Activated naive CD4-positive, alpha-beta T cell treated with anti-CD3 and anti-CD28 coated beads, Interleukin-2, amount 10 ng/mL, durations not matched to agents 7 days and 5 days (primary cell): ENCODE measurements around the gene HMGB1.

ENCODE experiments used
- CTCF ChIA-PET: fragments of 350-600 bp; sonication (Branson Sonifier 250); formaldehyde crosslinking; loops from one replicate; lab custom pipeline; 2021; ENCODE audit warnings: antibody characterized with exemption; lab: Charles Lee
- DNase-seq: peaks from one replicate; pipeline ENCODE4 v3.0.0-alpha.2; 2020
- H3K27ac Mint-ChIP-seq: one replicate; pipeline ENCODE4 v1.8.0; 2021; ENCODE audit warnings: mild to moderate bottlenecking, moderate library complexity, mixed read lengths
- H3K27me3 Mint-ChIP-seq: one replicate; pipeline ENCODE4 v1.8.0; 2021; ENCODE audit warnings: mild to moderate bottlenecking, mixed read lengths
- H3K36me3 Mint-ChIP-seq: one replicate; pipeline ENCODE4 v1.8.0; 2021; ENCODE audit warnings: mixed read lengths
- H3K4me1 Mint-ChIP-seq: one replicate; pipeline ENCODE4 v1.8.0; 2021; ENCODE audit warnings: mixed read lengths
- H3K4me3 Mint-ChIP-seq: one replicate; pipeline ENCODE4 v1.8.0; 2021; ENCODE audit warnings: mild to moderate bottlenecking, moderate library complexity, mixed read lengths
- H3K9me3 Mint-ChIP-seq: one replicate; pipeline ENCODE4 v1.8.0; 2021; ENCODE audit warnings: mixed read lengths

The HMGB1 gene

DNA sequence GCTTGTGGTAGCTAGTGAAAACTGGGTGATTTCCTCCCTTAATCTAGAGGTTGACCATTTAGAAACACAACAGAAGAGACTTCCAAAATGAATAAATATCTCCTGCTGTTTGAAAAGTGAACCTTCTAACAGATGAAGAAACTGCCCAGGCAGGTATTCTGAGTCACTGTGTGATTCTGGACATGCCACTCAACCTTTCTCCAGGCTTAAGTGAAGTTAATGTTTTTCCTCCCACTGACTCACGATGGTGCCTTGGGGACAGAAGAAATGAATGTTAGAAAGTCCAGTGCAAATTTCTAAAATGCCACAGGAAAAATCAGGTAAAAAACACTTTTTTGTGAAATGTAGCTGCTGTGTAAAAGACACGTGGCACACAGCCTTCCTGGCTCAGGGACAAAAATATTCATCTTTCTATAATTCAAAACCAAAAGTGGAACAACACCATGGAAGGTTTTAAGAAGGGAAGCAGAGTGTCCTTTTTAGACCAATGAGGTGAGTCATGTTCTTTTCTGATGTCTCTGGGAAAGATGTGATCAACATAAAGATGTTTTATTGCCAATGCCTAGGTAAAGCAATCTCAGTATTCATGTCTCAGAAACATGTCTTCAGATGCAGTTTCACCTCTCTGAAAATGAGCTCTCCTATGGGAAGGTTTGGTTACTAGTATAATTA is 34.3 kb downstream of the HMGB1 start:
- Mint-ChIP-seq H3K9me3 (no peaks in the 10 kb centered on the region), H3K27me3 (peaks cover 10% of the 10 kb centered on the region), H3K4me3 (no peak overlapping the region), H3K27ac (no peak overlapping the region), H3K36me3 (no peaks in the 10 kb centered on the region), H3K4me1 (peaks cover 24% of the 10 kb centered on the region)
- CTCF ChIA-PET, result interaction anchor here (1.7 kb wide), 1 partner anchor 24 kb away, joined by 4 read pairs; no protein-coding TSS in a partner anchor
- DNase-seq, result no peak

- Mint-ChIP-seq H3K4me1 (peaks cover 24% of the 10 kb centered on the region), H3K4me3 (no peak overlapping the region), H3K36me3 (no peaks in the 10 kb centered on the region), H3K27ac (no peak overlapping the region), H3K27me3 (peaks cover 8% of the 10 kb centered on the region), H3K9me3 (no peaks in the 10 kb centered on the region)
- DNase-seq, result no peak
- CTCF ChIA-PET, result interaction anchor here (0.6 to 1.7 kb wide), 4 partner anchors 9 to 298 kb away, joined by 3 to 4 read pairs (median 3); no protein-coding TSS in a partner anchor
These were observed 35.7 kb downstream of the HMGB1 start for GRCh38 chr13:30429721-30430694.

- Mint-ChIP-seq H3K27ac (no peak overlapping the region), H3K4me3 (no peak overlapping the region), H3K4me1 (peaks cover 24% of the 10 kb centered on the region), H3K9me3 (no peaks in the 10 kb centered on the region), H3K36me3 (no peaks in the 10 kb centered on the region), H3K27me3 (peaks cover 12% of the 10 kb centered on the region)
- CTCF ChIA-PET, result interaction anchor here (0.6 to 1.7 kb wide), 4 partner anchors 8 to 297 kb away, joined by 3 to 4 read pairs (median 3); no protein-coding TSS in a partner anchor
- no peak for DNase-seq
These were observed 36.5 kb downstream of the HMGB1 start for GRCh38 chr13:30429235-30429634.

- Mint-ChIP-seq H3K27ac (no peak overlapping the region), H3K27me3 (peaks cover 12% of the 10 kb centered on the region), H3K9me3 (no peaks in the 10 kb centered on the region), H3K4me1 (peaks cover 13% of the 10 kb centered on the region), H3K4me3 (no peak overlapping the region), H3K36me3 (no peaks in the 10 kb centered on the region)
- no peak for DNase-seq
- CTCF ChIA-PET, result interaction anchor here (1.0 to 1.2 kb wide), 2 partner anchors 12 to 16 kb away, joined by 3 read pairs; no protein-coding TSS in a partner anchor
These were observed 41.8 kb downstream of the HMGB1 start for GRCh38 chr13:30423891-30424290.

GRCh38 chr13:30422054-30422839 is 43.5 kb downstream of the HMGB1 start, which contains the start of gene UBE2L5:
Gene UBE2L5, plus strand, starts transcription at chr13:30422493. Its CDS starts 5,498 bp downstream, at chr13:30427991.
- CTCF ChIA-PET, result no interaction called here
- peak; percentile 77 for DNase-seq
- peak within 1 kb of the TSS; percentile 62 for H3K27ac Mint-ChIP-seq
- H3K9me3 Mint-ChIP-seq, result no peaks in the 10 kb centered on the region
- H3K36me3 Mint-ChIP-seq, result no peaks in the 10 kb centered on the region
- H3K4me1 Mint-ChIP-seq, result peaks cover 13% of the 10 kb centered on the region
- peak within 1 kb of the TSS; percentile 76 for H3K4me3 Mint-ChIP-seq
- peaks cover 17% of the 10 kb centered on the region for H3K27me3 Mint-ChIP-seq

GRCh38 chr13:30421093-30422053 is 44.4 kb downstream of the HMGB1 start:
- peak overlapping the region; percentile 62 for H3K27ac Mint-ChIP-seq
- H3K9me3 Mint-ChIP-seq, result no peaks in the 10 kb centered on the region
- peaks cover 17% of the 10 kb centered on the region for H3K27me3 Mint-ChIP-seq
- peak; percentile 60 for DNase-seq
- peak overlapping the region; percentile 66 for H3K4me3 Mint-ChIP-seq
- CTCF ChIA-PET, result interaction anchor here (1.2 to 2.0 kb wide), 2 partner anchors 8 to 15 kb away, joined by 3 to 4 read pairs; no protein-coding TSS in a partner anchor
- no peaks in the 10 kb centered on the region for H3K36me3 Mint-ChIP-seq
- H3K4me1 Mint-ChIP-seq, result peaks cover 13% of the 10 kb centered on the region

- CTCF ChIA-PET, result interaction anchor here (0.6 to 2.0 kb wide), 5 partner anchors 8 to 286 kb away, joined by 3 to 6 read pairs (median 4); no protein-coding TSS in a partner anchor
- H3K27ac Mint-ChIP-seq, result no peak overlapping the region
- peaks cover 22% of the 10 kb centered on the region for H3K4me1 Mint-ChIP-seq
- H3K4me3 Mint-ChIP-seq, result no peak overlapping the region
- no peak for DNase-seq
- H3K36me3 Mint-ChIP-seq, result no peaks in the 10 kb centered on the region
- no peaks in the 10 kb centered on the region for H3K9me3 Mint-ChIP-seq
- peaks cover 9% of the 10 kb centered on the region for H3K27me3 Mint-ChIP-seq
These were observed 46.8 kb downstream of the HMGB1 start for GRCh38 chr13:30418717-30419459.

DNA sequence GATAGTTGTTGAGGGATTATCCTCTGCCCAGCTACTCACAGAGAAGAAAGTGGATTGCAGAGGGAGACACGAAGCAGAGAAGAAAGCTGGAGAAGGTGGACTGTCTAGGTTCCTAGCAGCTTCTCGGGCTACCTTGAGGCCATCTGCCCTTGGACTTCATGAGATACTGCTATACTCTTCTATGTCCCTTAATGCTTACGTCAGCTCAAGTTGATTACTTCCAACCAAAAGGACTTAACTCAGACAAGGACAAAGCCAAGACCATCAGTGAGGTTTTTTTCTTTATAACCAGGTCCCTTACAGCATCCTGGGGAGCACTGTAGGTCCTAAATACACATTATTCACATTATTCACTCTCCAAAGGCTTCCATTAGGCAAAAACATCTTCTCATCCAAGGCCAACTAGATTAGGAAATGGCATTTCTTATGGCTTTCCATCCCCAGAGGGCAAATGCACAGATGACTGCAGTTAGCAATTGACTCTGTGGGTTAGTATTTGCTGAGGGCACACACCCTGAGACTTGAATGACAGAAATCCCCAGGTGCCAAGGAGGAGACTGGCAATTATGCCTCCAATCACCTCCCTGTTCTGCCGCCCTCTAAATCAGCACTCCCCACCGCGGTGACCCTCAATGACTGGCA is 47.5 kb downstream of the HMGB1 start:
- CTCF ChIA-PET, result interaction anchor here (1.0 to 2.0 kb wide), 4 partner anchors 10 to 286 kb away, joined by 3 to 6 read pairs (median 4); no protein-coding TSS in a partner anchor
- DNase-seq, result no peak
- H3K36me3 Mint-ChIP-seq, result no peaks in the 10 kb centered on the region
- no peaks in the 10 kb centered on the region for H3K9me3 Mint-ChIP-seq
- peaks cover 22% of the 10 kb centered on the region for H3K4me1 Mint-ChIP-seq
- no peak overlapping the region for H3K4me3 Mint-ChIP-seq
- no peak overlapping the region for H3K27ac Mint-ChIP-seq
- H3K27me3 Mint-ChIP-seq, result peaks cover 9% of the 10 kb centered on the region

GRCh38 chr13:30416471-30416870 is 49.3 kb downstream of the HMGB1 start:
- Mint-ChIP-seq H3K27me3 (peaks cover 9% of the 10 kb centered on the region), H3K36me3 (no peaks in the 10 kb centered on the region), H3K4me3 (no peak overlapping the region), H3K9me3 (no peaks in the 10 kb centered on the region), H3K4me1 (peaks cover 19% of the 10 kb centered on the region), H3K27ac (no peak overlapping the region)
- CTCF ChIA-PET, result no interaction called here
- DNase-seq, result no peak

- no peak overlapping the region for H3K27ac Mint-ChIP-seq
- no peak overlapping the region for H3K4me3 Mint-ChIP-seq
- H3K27me3 Mint-ChIP-seq, result peaks cover 6% of the 10 kb centered on the region
- CTCF ChIA-PET, result no interaction called here
- no peaks in the 10 kb centered on the region for H3K9me3 Mint-ChIP-seq
- no peaks in the 10 kb centered on the region for H3K36me3 Mint-ChIP-seq
- no peak for DNase-seq
- H3K4me1 Mint-ChIP-seq, result peaks cover 18% of the 10 kb centered on the region
These were observed 50.2 kb downstream of the HMGB1 start for GRCh38 chr13:30415430-30416030.

- Mint-ChIP-seq H3K9me3 (no peaks in the 10 kb centered on the region), H3K4me1 (peaks cover 30% of the 10 kb centered on the region), H3K27me3 (peaks cover 6% of the 10 kb centered on the region), H3K27ac (no peak overlapping the region), H3K36me3 (no peaks in the 10 kb centered on the region), H3K4me3 (no peak overlapping the region)
- no peak for DNase-seq
- CTCF ChIA-PET, result interaction anchor here (0.6 kb wide), 1 partner anchor 178 kb away, joined by 5 read pairs; no protein-coding TSS in a partner anchor
These were observed 51.9 kb downstream of the HMGB1 start for GRCh38 chr13:30413842-30414241.
